Ovary (tissue), 9 donors: Measurements from ENCODE around the gene PRKCE. TPM values are rescaled to one million over a fixed set of nuclear protein-coding genes. Genes with fewer than 3 reads are reported as not detected.

Experiments used
- DNase-seq, 5 donors: peaks; one replicate each; pipeline ENCODE4 v3.0.0-alpha.2; 2019 to 2020
- H3K27ac ChIP-seq, 2 donors: fragments of 200-600 bp; one replicate each; pipeline versions ENCODE4 v1.5.1 to v1.8.0; 2019 to 2022
- H3K27me3 ChIP-seq: fragments of 200-600 bp; one replicate; pipeline ENCODE4 v1.8.0; 2022
- H3K36me3 ChIP-seq: fragments of 200-600 bp; sonication (generic); one replicate; pipeline ENCODE4 v1.5.1; 2019
- H3K4me1 ChIP-seq: one replicate; pipeline ENCODE4 v1.8.1; 2013; ENCODE audit warnings: mild to moderate bottlenecking, moderate library complexity; ENCODE audit not compliant: insufficient read depth
- H3K4me3 ChIP-seq: fragments of 200-600 bp; sonication (generic); one replicate; pipeline ENCODE4 v1.5.1; 2017
- H3K9me3 ChIP-seq, 2 donors: fragments of 200-600 bp in 1 of 2; sonication (generic) in 1 of 2; one replicate each; pipeline versions ENCODE4 v1.5.1 to v1.8.1; 2013 to 2019; ENCODE audit warnings: mild to moderate bottlenecking in 1 of 2, moderate library complexity in 1 of 2
- CTCF ChIP-seq, 3 donors: fragments of 450-650 bp in 2 of 3; fragments of 200-600 bp in 1 of 3; IDR thresholded peaks; one replicate each; pipeline versions ENCODE4 v1.5.1 to v1.8.0; 2016 to 2022; ENCODE audit warnings: antibody characterized with exemption in 3 of 3, mild to moderate bottlenecking in 1 of 3
- EP300 ChIP-seq: sonication (generic); formaldehyde crosslinking; IDR thresholded peaks from one replicate; pipeline ENCODE4 v1.6.1; 2017; ENCODE audit warnings: antibody characterized with exemption
- POLR2A ChIP-seq: fragments of 450-650 bp; IDR thresholded peaks from one replicate; pipeline ENCODE4 v1.6.1; 2017; ENCODE audit warnings: antibody characterized with exemption, mild to moderate bottlenecking, moderate library complexity
- WGBS, 3 donors: extraction: QIAGEN DNeasy Blood & Tissue Kit in 1 of 3; methylation state at CpG; one replicate each; pipeline versions ENCODE4 v1.1.5 to v1.1.7; 2013 to 2017; 5-methylcytosine and 5-hydroxymethylcytosine counted together
- intact Hi-C, 4 donors: fragments of 100-400 bp; cut with DNase I; formaldehyde crosslinking; loops; one replicate each; pipeline versions ENCODE4 v1.11.0 to v1.15.1; 2022 to 2023
- polyA plus RNA-seq, 2 donors: library from polyadenylated mRNA; stranded (reverse); fragments of 200-250 nt in 1 of 2; fragments of 350-450 nt in 1 of 2; fragmentation: Illumina TruSeq in 1 of 2; extraction: RNeasy Lipid Tissue Mini Kit (QIAGEN cat#74804) in 1 of 2; gene quantifications; one replicate each; pipeline ENCODE4 v1.2.3, GENCODE V29; 2013 to 2014
- total RNA-seq, 7 donors: library from RNA; depleted of rRNA in 2 of 7; stranded (reverse); fragments of >200 nt in 2 of 7; fragmentation: NEBNext Ultra II Directional in 3 of 7; extraction: Animal tissue kit (Norgen Biotek cat#: 25700) in 3 of 7; gene quantifications; one replicate each; pipeline versions ENCODE4 v1.1.0 to v1.2.4, GENCODE V29; 2016 to 2023
- donor health status: DM: no; HTN: no; CAD: no; lungs with moderate emphysema.
- donor health status: DM: no; HTN: no; CAD: no.
- donor health status: Bipolar disorder and iron deficiency.
- donor health status: DM: yes; HTN: yes; CAD: no.
- donor health status: DM: no; HTN: no; CAD: no.
- donor health status: DM: yes; HTN: yes; CAD: no.

The PRKCE gene
- total and polyA plus RNA-seq, 9 donors, result 3.1 to 22.8 (median 12.8) TPM

GRCh38 chr2:46041434-46041833 is 390.0 kb downstream of the PRKCE start:
- no peaks in the 10 kb centered on the region for H3K9me3 ChIP-seq
- no peak overlapping the region for H3K4me3 ChIP-seq
- TF ChIP-seq POLR2A (no peak), CTCF (IDR thresholded peaks at IDR 0.05) (no peak), EP300 (no peak)
- intact Hi-C loops, result no loop called here
- H3K36me3 ChIP-seq, result no peaks in the 10 kb centered on the region
- H3K27ac ChIP-seq, result no peak overlapping the region
- no peaks in the 10 kb centered on the region for H3K4me1 ChIP-seq
- H3K27me3 ChIP-seq, result no peaks in the 10 kb centered on the region
- no peak for DNase-seq
- WGBS, 3 donors, result 71 to 93% (median 90%) methylated on average over 2 of the region's 2 CpGs

- TF ChIP-seq POLR2A (no peak), EP300 (no peak), CTCF (IDR thresholded peaks at IDR 0.05) (no peak)
- no peak for DNase-seq
- no peak overlapping the region for H3K4me3 ChIP-seq
- intact Hi-C loops, result no loop called here
- H3K4me1 ChIP-seq, result no peaks in the 10 kb centered on the region
- H3K9me3 ChIP-seq, result no peaks in the 10 kb centered on the region
- no peaks in the 10 kb centered on the region for H3K27me3 ChIP-seq
- H3K36me3 ChIP-seq, result no peaks in the 10 kb centered on the region
- H3K27ac ChIP-seq, result no peak overlapping the region
- 87 to 92% (median 88%) methylated on average over 4 of the region's 4 CpGs for WGBS, 3 donors
Observed at GRCh38 chr2:46042207-46042637, 390.7 kb downstream of the PRKCE start.

- H3K27ac ChIP-seq, result no peak overlapping the region
- no peak overlapping the region for H3K4me3 ChIP-seq
- intact Hi-C loops, result no loop called here
- TF ChIP-seq CTCF (IDR thresholded peaks at IDR 0.05) (no peak), POLR2A (no peak), EP300 (no peak)
- no peaks in the 10 kb centered on the region for H3K4me1 ChIP-seq
- no peaks in the 10 kb centered on the region for H3K36me3 ChIP-seq
- H3K9me3 ChIP-seq, result no peaks in the 10 kb centered on the region
- no peak for DNase-seq
- H3K27me3 ChIP-seq, result no peaks in the 10 kb centered on the region
- WGBS, 3 donors, result 81 to 87% (median 82%) methylated on average over 3 of the region's 3 CpGs
Observed at GRCh38 chr2:46042711-46043110, 391.2 kb downstream of the PRKCE start.

- H3K27me3 ChIP-seq, result no peaks in the 10 kb centered on the region
- no peaks in the 10 kb centered on the region for H3K4me1 ChIP-seq
- H3K36me3 ChIP-seq, result no peaks in the 10 kb centered on the region
- H3K4me3 ChIP-seq, result no peak overlapping the region
- H3K27ac ChIP-seq, result no peak overlapping the region
- DNase-seq, result no peak
- no peak for TF ChIP-seq POLR2A
- no peak for TF ChIP-seq EP300
- TF ChIP-seq CTCF (IDR thresholded peaks at IDR 0.05), result no peak
- no peaks in the 10 kb centered on the region for H3K9me3 ChIP-seq
- intact Hi-C loops, result no loop called here
Observed at GRCh38 chr2:46045888-46046287, 394.4 kb downstream of the PRKCE start.

GRCh38 chr2:46047290-46047689 is 395.8 kb downstream of the PRKCE start:
- TF ChIP-seq POLR2A, result no peak
- TF ChIP-seq CTCF (IDR thresholded peaks at IDR 0.05), result no peak
- no peak for TF ChIP-seq EP300
- H3K4me1 ChIP-seq, result no peaks in the 10 kb centered on the region
- no peaks in the 10 kb centered on the region for H3K36me3 ChIP-seq
- WGBS, 3 donors, result 56 to 74% (median 60%) methylated on average over 5 of the region's 5 CpGs
- H3K27me3 ChIP-seq, result no peaks in the 10 kb centered on the region
- no peak overlapping the region for H3K4me3 ChIP-seq
- intact Hi-C loops, result no loop called here
- H3K9me3 ChIP-seq, result no peaks in the 10 kb centered on the region
- DNase-seq, result no peak
- H3K27ac ChIP-seq, result no peak overlapping the region
